Erythroblast (primary cell): Measurements from ENCODE around the gene AARS2.

ENCODE experiments used
- GATA1 ChIP-seq: IDR thresholded peaks from 2 replicates; pipeline ENCODE4 v1.6.1; 2011; ENCODE audit warnings: low read depth, mild to moderate bottlenecking, control low read depth, low read length, moderate library complexity
- POLR2A ChIP-seq: IDR thresholded peaks from 2 replicates; pipeline ENCODE4 v1.6.1; 2011; ENCODE audit warnings: mild to moderate bottlenecking, low read length

GRCh38 chr6:44316481-44316880 lies 3.3 kb upstream of the AARS2 start:
- TF ChIP-seq POLR2A: no peak
- TF ChIP-seq GATA1: no peak
